GM13977 (cell line): Measurements from ENCODE around the gene IL1B.
"Not testable (repeated sequence)": the region's sequence is repeated elsewhere in the genome, so short reads cannot be mapped to it uniquely, and the experiment has no call there.

ENCODE experiments used
- DNase-seq: peaks from one replicate; pipeline ENCODE4 v3.0.0; 2012; ENCODE audit warnings: low spot score
- in situ Hi-C: fragments of 300-500 bp; cut with MboI; formaldehyde crosslinking; loops from one replicate; pipeline ENCODE4 v1.12.0; 2022; ENCODE audit warnings: low sequenced_read_pairs, low pct_unique_long_range_greater_than_20kb, mixed read lengths, inconsistent platforms; ENCODE audit not compliant: unreplicated experiment
- TF ChIP-seq, protein P1 (sequence below): IDR thresholded peaks from 2 replicates; pipeline ENCODE4 v1.5.1; 2012; ENCODE audit warnings: mild to moderate bottlenecking, control low read depth; ENCODE audit not compliant: insufficient read depth; ENCODE audit errors: extremely low read depth, missing control alignments

Gene IL1B

DNA sequence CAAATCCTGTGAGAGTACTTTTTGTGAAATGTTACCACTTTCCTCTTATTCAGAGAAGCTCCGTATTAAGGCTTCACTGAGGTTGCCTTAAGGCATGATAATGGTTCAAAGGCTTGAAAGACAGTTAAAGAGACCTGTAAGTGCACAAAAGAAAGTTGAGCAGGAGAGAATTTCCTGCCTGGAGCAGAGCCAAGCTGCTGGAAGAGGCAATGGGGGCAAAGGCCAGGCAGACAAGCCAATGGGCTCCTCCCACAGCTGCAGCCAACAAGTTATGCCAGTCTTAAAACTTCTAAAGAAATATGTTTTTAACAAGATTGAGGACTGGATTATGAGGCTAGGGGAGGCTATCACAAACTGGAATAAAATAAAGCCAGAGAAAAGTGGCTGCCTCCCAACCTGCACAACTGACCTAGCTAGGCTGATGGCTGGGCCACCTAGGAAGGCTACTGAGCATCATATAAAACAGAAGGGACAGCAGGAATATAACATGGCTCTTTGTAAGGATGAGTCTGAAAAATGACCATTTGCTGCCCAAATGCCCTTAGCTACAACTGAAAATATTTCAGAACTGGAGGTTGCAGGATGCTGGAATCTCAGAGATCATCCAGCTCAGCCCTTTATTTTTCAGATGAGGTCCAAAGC lies 2.1 kb downstream of the IL1B start:
- TF ChIP-seq, protein P1, sequence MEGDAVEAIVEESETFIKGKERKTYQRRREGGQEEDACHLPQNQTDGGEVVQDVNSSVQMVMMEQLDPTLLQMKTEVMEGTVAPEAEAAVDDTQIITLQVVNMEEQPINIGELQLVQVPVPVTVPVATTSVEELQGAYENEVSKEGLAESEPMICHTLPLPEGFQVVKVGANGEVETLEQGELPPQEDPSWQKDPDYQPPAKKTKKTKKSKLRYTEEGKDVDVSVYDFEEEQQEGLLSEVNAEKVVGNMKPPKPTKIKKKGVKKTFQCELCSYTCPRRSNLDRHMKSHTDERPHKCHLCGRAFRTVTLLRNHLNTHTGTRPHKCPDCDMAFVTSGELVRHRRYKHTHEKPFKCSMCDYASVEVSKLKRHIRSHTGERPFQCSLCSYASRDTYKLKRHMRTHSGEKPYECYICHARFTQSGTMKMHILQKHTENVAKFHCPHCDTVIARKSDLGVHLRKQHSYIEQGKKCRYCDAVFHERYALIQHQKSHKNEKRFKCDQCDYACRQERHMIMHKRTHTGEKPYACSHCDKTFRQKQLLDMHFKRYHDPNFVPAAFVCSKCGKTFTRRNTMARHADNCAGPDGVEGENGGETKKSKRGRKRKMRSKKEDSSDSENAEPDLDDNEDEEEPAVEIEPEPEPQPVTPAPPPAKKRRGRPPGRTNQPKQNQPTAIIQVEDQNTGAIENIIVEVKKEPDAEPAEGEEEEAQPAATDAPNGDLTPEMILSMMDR: no peak
- no peak for DNase-seq
- in situ Hi-C loops: no loop called here

DNA sequence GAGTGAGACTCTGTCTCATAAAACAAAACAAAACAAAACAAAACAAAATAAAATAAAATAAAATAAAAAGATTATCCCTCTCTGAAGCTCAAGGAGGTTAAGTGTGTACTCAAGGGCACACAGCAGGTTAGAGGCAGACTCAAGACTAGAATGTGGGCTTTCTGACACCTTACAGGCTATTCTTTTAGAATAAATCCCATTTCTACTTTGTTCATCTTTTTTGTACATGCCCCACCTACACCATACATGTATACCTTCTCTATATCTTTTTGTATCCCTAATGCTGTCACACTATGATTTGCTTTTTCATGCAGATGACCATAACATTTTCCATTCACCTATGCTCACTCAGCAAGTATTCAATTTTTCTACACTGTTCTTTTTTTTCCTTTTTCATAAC lies 2.6 kb downstream of the IL1B start:
- DNase-seq: no peak
- TF ChIP-seq, protein P1: no peak
- in situ Hi-C loops: no loop called here

DNA sequence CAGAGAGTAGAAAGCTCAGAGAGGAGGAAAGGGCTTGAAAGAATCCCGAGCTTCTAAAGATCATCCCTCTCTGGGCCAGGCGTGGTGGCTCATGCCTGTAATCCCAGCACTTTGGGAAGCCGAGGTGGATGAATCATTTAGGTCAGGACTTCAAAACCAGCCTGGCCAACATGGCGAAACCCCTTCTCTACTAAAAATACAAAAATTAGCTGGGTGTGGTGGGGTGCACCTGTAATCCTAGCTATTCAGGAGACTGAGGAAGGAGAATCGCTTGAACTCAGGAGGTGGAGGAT lies 3.0 kb downstream of the IL1B start:
- DNase-seq, in situ Hi-C loops: not testable (repeated sequence)

DNA sequence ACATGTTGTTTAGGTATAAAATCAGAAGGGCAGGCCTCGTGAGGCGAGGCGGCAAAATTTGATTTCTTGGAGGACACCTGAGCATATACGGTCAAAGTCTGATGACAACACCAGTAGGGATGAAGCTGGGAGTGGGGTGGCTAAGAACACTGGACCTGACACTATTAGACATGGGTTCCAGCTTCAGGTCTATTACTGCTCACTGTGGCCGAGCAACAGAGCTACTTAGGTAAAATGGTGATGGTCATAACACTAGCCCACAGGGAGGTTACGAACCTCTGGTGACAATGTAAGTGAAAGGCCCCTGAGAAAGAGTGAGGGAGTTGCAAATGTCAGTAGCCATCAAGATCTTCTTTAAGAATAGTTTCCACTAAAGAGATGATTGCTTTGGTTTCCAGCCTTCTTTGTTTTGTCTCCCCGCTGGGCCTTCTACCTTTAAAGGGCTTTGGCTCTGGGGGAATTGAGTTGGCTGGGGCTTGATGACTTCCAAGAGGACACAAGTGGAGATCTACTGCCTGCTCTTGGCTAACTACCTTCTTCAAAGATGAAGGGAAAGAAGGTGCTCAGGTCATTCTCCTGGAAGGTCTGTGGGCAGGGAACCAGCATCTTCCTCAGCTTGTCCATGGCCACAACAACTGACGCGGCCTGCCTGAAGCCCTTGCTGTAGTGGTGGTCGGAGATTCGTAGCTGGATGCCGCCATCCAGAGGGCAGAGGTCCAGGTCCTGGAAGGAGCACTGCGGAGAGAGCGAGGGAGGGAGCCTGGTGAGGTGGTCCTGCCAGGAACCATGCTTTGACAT lies 3.5 kb downstream of the IL1B start:
- no peak for DNase-seq
- TF ChIP-seq, protein P1: no peak
- in situ Hi-C loops: no loop called here

DNA sequence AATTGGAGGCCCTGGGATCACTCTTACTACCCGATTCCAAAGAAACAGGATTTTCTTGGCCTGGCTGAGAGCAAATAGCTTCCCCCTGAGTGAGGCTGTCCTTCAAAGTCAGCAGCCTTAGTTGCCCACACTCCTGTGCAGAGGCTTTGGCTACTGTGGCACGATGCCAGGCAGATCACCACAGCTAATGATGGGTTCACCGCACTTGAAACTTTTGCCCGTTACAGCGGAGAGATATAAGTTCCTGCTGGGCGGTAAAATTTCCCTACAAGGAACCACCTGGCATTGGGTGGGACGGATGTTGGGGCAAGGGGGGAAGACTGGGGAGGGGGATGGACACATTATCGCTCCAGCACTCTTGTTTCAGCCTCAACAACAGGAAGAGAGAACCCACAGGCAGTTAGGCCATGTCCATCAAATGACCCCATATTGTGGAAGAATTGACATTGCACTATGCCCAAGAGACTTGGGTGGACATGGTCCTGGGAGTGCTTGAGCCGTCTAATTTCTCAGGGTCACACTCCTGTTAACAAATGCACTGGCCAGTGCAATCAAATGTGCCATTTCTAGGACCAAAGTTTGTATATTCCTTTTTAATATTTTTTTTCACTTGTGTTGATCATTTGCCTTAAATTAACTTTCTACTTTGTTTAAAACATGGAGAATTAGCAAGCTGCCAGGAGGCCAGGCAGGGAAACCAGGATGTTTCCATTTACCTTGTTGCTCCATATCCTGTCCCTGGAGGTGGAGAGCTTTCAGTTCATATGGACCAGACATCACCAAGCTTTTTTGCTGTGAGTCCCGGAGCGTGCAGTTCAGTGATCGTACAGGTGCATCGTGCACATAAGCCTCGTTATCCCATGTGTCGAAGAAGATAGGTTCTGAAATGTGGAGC lies 4.4 kb downstream of the IL1B start:
- in situ Hi-C loops: no loop called here
- no peak for DNase-seq
- TF ChIP-seq, protein P1: no peak

DNA sequence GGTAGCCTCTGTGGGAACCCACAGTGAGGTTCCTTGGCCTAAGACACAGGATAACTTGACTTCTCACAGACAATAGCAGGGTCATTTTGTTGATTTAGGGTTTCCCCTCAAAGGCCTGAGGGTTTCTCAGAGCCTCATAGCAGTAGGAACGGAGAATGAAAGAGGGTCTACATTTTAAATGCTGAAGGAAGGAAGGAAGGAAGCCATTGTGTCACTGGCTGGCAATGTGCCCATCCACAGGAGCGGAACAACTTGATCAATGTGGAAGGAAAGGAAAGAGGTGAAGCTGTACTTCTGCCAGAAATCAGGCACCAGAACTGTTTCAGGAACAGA lies 5.1 kb downstream of the IL1B start:
- in situ Hi-C loops: no loop called here
- TF ChIP-seq, protein P1: no peak
- no peak for DNase-seq
